NCI-H2227 treated with DMSO at 0.1 percent for 48 hours (cell line): ENCODE measurements around the gene CD151.

Source experiments
- DNase-seq: peaks from one replicate; lab custom pipeline; 2025; lab: John Stamatoyannopoulos, UW

The CD151 gene

DNA sequence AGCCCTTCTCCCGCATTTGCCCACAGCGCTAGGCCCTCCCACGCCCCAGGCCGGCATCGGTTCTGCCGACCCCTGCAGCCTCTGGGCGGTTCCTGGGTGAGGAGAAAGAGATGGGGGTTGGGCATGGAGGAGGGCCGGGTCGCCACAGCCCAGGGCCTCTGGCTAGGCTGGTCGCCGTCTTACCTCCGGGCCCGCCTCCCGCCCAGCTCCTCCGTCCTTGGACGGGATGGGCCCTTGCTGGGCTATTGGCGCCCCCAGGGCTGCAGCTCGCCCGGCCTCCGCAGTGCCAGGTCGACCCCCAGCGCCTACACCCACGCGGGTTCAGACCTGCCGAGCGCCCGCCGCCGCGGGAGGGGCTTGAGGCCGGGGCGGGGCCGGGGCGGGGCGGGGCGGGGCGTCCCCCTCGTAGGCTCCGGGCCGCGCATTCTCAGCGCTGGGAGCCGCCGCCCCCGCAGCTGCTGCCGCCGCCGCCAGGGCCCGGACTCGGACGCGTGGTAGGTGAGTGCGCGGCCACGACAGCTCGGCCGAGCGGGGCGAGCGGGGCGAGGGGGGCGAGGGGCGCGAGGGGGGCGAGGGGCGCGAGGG is at the start of gene CD151:
Gene CD151 (plus strand): TSS at position 424 of the 585 bp plus-strand sequence. CDS start 3,118 bp downstream, outside the sequence.
- DNase-seq = peak; percentile 65

DNA sequence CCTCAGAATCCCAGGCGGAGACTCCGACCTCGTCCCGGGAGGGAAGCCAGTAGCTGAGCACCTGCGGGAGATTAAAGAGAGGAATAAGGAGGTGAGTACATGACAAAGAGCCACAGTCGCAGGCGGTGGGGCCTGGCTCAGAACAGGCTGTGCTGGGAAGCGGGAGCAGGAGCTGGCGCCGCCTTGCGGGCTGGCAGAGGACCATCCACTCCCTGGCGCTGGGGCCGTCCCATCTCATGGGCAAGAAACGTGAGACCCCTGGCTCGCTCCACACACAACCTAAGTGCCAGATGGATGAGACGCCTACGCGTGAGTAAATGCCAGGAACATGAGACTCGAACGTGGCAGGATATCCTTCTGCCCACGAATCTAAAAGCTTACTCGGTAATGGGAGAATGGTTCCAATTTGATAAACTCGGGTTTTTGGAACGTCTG is 49.2 kb upstream of the CD151 start:
- DNase-seq = peak; percentile 52

DNA sequence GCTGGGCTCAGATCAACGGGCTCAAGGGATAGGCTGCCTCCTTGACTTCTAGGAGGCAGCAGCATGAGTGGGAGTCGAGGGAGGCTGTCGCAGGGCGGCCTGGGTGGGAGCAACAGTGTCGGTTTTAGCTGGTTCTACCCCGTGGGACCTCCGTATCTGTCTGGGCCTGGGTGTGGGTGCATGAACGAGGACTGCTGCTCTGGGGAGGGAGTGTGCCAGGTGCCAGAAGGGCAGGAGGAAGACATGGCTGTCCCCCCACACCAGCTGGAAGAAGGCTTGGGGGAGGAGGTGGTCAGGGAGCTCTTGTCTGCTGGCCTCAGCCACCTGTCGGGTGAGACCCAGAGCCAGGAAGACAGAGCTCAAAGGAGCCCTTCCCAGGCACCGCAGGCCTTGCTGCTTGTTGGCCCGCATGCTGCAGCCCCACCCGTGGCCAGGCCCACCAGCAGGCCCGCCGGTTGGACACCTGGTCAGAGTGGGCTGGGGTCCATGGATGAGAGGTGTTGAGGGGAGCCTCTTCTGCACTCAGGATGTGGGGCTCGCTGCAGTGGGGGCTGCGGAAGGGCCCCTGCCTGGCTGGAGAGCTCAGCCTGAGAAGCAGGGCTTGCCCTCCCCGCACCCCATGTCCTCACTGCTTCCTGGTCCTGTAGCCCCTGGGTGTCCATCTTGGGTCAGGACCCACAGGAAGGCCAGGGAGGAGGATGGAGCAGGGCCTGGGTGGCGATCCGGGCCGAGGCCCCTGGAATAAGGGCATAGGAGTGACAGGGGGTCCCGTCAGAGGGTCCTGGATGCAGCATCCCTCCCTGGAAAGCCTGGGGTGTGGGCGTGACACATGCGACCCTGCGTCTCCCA is 46.3 kb upstream of the CD151 start:
- DNase-seq = no peak

DNA sequence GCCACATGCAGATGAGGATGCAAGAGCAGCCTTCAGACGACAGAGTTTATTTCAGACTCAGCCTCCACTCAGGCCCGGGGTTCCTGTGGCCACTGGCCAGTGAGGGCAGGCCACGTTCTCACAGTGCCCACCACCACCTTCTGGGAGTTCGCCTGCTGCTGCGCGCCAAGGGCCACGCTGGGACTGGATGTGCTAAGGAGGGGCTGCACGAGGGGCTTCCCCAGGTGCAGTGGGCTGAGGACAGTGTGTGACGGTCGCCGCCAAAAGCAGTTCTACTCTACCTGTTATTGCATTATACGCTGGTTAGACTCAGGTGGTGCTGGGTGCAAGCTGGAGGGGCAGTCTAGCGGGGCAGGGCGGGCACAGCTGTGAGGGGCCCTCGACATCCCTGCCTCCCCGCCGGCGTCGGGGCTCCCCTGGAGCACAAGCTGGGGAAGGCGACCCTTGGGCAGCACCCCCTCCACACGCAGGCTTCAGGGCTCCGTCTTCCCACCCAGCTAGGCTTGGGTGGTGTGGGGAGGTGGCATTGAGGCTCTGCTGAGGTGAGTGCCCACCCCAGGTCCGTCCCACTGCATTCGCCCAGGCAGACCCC is 45.6 kb upstream of the CD151 start:
- DNase-seq = no peak

DNA sequence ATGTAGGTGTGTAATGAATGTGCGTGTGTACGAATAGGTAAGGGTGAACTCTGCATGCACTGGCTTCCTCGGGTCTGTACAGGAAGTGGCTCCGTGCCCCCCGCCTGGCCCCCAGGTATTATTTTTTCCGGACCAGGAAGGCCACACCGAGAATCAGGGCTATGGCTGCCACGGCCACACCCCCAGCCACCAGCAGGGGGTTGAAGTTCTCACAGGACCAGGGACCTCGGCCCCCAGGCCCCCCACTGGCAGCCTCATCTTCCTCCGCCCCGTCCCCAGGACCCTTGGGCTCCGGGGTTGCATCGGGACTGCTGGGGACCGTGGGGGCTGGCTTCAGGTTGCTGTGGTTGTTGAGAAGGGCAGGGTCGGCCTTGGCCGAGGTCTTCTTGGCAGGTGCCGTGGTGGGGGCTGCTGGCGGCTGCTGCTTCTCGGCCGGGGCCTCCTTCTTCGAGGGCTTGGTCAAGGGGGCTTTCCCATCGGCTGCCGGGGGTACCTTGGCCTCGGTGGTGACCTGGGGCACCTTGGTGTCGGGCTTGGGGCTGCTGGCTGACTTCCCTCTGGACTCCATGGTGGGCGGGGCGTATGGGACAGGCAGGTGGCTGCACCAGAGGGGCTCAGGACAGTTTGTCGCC is 44.6 kb upstream of the CD151 start:
- DNase-seq = no peak

DNA sequence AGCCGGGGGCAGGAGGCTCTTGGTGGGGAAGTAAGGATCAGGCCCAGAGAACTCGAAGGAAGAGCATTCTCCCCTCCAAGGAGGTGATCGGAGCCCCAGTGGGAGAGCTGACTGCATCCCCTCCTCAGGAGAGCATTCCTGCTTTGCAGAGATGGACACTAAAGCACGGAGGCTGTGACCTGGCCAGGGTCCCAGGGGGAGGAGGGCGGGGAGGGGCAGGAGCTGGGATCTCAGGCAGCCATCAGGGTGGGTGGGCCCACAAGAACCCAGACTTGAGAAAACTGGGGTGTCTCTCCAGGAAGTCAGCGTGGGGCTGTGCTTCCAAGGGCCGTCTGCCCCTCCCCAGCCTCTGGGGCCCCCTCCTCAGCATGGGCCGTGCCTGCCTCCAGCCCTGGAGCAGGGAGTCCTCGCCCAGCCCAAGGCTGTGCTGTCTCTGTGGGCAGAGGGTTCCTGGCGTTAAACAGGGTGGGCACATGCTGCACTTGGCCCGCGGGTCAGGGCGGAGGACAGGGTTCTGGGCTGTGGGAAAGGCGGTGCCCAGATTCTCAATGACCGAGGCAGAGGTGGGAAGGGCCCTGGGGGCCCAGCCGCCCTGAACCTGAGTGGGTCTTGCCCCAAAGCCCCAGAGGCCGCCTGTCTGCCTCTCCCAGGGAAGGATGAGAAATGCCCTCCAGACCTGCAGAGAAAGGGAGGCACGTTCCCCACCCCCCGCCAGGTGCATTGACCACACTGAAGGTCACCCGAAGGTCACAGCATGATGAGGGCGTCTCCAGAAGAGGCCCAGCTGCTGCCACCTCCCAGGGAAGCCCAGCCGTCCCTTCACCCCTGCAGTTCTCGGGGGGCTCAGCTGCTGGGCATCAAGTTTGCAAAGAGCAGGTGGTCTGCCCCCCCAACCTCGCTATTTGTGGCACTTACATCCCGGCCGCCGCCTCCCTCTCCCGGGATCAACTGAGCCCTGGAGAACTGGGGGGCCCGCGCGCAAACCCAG is 43.5 kb upstream of the CD151 start:
- no peak for DNase-seq

DNA sequence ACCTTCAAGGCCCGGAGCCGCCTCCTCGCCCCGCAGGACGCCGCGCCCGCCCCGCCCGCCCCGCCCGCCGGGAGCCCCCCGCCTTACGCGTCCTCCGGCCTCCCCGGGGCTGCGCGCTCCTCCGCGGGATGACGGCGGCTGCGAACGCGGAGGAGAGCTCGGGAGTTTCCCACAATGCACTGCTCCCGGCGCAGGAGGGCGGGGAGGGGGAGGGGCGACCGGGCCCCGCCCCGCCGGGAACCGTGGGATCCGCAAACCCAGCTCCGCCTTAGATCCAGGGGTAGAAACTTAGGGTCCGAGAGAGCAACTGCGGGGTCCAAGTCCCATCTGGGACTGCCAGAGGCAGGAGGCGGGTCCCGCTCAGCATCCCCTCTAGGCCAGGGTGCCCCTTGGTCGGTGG is 42.8 kb upstream of the CD151 start, which contains the start of gene CEND1:
Gene CEND1 (minus strand): TSS at position 148 of the 400 bp plus-strand sequence. CDS start 1,514 bp downstream, outside the sequence.
- peak; percentile 79 for DNase-seq

DNA sequence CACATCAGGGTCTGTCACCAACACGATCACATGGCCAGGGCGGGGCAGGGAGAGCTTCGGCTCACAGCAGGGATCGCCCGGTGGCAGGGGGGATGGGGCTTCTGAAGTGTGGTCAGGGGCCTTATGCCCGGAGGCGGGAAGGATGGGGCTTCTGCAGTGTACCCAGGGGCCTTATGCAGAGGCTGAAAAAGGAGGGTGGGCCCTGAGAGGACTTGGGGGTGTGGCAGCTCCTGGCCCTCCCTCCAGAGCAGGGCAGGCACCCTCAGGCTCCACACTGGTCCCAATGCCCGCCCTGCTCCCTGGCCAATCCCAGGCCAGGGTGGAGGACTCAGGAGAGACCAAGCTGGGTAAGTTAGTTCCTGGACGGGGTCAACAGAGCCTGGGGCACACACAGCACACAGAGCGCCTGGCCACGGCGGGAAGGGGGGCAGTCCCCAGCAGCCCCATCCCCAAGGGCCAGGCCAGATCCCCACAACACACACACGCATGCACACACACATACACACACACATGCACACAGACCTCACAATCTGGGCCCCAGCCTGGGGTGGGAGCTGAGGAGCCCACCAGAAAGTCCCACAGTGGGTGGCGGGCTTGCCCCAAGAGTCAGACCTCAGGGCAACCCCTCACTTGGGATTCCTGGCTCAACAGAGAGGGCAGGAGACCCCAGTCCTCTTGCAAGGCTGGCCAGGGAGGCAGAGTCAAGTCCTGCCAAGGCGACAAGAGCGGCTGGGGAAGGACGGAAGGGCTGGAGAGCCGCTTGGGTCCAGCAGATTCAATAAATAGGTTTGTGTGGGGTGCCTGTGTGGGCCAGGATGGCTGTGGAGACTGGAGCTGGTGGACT is 41.8 kb upstream of the CD151 start:
- peak; percentile 56 for DNase-seq

DNA sequence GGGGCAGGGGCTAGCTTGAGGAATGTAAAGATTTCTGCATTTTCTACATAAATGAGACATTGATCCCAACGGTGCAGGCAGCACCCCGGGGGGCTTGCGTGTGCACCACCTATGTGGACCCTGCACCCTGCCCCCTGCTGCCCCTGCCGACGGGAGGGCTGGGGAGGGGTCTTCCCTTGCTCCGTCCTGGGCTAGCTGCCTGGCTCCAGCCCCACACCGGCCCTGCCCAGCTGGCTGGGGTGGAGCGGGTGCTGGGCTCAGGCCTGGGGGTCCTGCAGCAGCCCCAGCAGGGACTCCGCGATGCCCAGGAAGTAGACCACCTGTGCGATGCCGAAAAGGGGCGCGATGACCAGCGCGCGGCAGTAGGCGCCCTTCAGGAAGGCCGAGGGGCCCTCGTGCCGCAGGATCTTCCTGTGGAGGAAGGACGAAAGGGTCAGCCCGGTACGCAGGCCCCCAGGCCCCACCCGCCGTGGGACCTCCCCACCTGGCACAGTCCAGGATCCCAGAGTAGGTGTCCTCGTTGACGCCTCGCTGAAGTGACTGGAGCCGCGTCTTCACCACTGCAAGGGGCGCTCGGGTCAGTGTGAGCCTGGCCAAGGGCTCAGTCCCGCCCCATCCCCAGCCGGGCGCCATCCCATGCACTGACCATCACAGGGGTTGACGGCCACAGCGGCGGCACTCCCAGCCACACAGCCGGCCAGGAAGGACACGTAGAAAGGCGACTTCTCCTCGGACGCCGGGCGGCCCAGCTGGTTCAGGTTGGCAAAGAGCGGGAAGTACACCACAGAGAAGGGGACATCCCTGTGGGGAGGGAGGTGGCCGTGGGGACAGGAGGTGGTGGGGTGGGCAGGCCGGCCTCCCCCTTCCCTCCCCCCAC is 40.9 kb upstream of the CD151 start:
- DNase-seq = no peak

DNA sequence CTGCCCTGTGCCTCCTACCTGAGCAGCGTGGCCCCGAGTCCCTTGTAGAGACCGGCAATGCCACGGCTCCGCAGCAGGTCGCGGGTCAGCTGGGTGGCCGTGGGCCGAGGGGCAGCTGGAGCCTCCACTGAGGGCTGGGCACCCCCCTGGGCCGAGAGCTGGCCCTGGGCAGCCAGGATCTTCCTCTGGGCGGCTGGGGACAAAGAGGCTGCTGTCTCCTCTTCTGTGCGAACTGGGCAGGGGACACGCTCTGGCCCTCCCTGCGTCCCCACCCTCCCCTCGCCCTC is 40.3 kb upstream of the CD151 start:
- DNase-seq = no peak

DNA sequence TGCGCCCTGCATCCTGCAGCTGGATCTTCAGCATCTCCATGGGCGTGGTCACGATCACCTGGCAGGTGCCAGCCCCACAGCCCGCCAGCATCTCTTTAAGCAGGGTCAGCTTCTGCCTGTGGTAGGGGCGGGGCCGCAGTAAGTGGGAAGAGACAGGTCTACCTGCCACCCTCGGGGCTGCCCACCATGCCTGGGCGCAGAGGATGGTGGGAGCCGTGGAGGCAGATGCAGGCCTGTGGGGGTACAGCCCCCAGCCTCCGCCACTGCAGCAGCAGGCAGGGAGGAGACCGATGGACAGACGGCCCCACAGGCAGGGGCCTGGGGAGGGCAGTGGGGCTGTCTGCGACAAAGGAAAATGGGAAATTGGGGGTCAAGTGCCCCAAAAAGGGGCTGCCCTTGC is 39.9 kb upstream of the CD151 start:
- DNase-seq = no peak

DNA sequence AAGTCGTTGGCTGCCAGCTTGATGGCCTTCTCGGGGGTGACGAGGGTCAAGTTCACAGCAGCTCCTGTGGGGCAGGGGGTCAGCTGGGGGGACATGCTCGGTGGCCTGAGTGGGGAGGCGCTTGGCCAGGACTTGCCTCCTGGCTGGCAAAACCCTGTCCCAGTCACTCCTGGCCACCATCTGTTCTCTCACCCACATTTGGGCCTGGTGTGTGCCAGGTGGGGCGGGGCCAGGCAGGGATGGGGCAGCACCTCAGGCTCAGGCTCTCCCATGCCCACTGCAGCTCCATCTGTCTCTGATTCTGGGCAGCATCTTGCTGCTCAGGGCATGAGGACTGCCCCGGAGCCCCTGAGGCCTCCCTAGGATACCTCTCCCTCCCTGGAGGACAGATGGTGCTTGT is 39.2 kb upstream of the CD151 start:
- DNase-seq = no peak

DNA sequence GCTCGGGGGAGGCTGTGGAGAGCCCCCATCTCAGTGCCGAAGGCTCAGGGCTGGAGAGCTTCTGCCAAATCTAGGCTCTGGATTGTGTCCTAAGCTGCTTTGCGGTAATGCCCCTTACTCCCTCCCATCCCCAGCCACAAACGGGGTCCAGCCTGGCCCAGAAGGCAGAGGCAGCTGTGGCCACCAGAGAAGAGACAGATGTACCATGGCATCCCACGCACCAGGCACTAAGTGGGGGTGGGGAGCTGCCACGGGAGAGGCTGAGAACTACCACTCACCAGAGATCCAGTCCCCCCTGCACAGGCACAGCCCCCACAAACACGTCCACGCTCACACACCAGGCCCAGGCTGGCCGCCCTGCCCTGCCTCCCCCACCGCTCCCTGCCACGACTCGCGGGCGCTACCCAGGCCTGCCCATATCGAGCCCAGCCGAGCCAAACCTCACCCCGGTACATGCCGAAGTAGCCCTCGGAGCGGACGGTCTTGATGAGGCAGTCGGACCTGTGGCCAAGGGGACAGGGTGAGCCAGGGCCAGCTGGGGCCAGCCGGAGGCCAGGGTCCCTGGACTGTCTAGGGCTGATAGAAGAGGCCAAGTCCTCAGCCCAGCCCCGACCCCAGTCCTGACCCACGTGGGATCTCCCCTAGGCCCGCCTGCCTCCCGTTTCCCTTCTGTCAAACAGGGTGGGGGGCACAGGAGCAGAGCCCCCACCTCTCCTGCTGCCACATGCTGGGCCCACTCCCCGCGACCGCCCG is 38.6 kb upstream of the CD151 start:
- no peak for DNase-seq

DNA sequence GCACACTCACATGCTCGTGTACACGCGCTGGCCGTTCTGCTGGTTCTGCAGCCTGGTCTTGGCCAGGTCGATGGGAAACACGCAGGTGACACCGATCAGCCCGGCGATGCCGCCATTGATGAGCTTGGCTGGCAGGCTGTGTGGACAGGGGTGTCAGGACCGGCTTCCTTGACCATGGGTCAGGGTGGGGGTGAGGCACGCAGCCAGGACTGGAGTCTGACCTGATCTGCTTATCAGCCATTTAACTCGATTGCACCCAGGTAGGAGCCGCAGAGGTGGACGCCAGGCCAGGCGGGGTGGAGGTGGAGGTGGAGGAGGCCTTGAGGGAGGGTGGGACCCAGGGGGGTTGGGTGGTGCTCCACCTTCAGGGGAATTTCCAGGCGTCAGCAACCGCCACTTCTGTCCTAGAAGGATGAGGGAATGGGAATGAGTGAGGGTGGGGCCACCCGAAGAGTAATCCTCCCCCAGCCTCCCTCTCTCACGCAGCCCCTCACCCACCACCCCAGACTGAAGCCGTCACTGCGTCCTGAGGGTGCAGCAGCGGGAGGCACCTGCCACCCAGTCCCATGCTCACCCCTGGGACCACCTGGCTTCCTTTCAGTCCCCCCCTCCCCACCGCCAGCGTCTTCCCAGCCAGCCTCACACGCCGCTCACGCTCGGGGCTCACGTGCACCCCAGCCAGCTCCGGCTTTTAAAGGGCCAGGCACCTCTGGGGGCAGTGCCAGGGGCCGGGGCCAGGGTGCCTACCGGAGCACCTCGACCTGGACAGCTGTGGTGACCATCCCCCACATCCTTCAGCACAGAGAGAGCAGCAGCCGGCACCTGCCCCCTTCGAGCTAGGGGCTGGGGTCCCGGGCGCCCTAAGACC is 37.8 kb upstream of the CD151 start:
- no peak for DNase-seq

DNA sequence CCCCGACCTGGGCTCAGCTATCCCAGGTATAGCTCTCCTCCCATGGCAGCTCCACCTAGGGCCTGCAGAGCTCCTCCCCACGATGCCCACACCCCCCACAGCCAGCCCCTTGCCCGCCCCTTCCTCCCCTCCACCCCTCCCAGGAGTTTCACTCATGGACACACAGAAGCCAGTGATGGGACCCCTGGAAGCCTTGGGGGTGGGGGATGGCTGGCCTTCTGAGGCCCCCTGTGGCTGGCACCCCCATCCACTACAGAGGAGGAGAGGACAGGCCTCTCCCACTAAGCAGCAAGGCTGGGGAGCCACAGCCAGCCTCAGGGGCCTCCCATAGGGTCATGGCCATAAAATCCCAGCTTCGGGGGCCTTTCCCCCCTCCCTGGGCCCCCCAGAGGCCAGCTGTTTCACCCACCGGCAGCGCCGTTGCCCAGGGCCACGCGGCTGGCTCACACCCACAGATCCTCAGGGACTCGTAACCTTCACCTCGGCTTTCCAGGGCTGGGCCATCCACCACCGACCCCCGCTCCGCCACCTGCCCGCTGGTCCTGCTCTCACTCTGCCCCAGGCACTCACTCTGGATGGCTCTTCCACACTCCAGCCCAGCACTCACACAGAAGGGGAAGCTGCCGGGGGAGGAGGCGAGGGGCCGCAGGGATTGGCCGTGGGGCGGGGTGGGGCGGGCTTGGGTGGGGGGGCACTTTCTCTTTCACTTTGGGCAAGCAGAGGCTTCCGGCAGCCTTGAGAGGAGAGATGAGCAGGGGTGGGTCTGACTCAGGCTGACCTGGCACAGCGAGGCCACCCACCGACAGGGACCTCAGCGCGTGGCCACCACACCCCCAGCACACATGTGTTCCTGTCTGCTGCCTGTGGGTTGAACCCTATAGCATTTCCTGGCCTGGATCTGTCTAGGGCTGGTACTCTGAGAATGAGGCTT is 36.9 kb upstream of the CD151 start:
- peak; percentile 78 for DNase-seq

DNA sequence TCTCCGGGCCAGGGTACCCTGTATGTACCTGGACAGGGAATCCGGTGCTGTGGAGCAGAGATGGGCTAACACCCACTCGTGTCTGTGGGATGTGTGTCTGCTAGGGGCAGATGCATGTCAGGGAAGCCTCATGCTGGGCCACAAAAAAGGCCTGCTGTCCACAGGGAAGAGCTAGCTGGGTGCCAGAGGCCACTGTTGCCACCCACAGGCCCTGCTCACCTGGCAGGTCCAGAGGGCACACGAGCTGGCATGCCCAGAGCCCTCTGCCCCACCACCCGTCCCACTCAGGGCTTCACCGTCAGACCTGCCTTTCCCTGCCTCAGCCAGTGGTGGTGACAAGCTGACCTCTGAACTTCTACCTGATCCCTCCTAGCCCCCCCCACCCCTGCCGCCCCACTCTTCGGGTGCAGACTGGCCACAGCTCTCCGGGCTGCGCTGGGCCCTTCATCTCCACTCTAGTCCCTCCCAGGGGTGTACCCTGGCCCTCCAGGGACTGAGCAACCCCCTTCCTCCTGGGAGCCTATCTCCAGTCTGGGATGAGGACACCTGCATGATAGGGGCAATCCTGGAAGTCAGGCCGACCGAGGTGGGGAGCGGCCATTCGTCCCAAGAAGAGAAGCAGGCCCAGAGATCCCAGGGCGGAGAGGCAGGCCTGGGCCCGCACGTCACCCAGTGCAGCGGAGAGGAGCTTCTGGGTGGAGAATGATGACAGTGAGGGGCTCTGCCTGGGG is 36.0 kb upstream of the CD151 start:
- no peak for DNase-seq
